ENCODE data around the gene B4GALNT4. TPM values are rescaled to one million over a fixed set of nuclear protein-coding genes. Genes with fewer than 3 reads are reported as not detected.
"Not testable (repeated sequence)": the region's sequence is repeated elsewhere in the genome, so short reads cannot be mapped to it uniquely, and the experiment has no call there.

The B4GALNT4 gene
- total RNA-seq, 2 donors from 2014 or later = 2.1 TPM; not detected in 1

- DNase-seq (no peak), ATAC-seq (no peak)
- Histone ChIP-seq H3K27me3 (no peaks in the 10 kb centered on the region), H3K36me3 (replicated peaks in 1 of 2; ENCODE audit: insufficient read depth in 1 of 2, low read depth in 2 of 2) (peaks cover 0 to 6% of the 10 kb centered on the region in 2 donors), H3K27ac (no peak overlapping the region), H3K9me3 (no peaks in the 10 kb centered on the region), H3K4me3 (no peak overlapping the region), H3K4me1 (peaks cover 24% of the 10 kb centered on the region)
- intact Hi-C loops (cut with DNase I) = no loop called here
- WGBS, 2 donors = 93 to 96% methylated on average over 11 to 20 of the region's 20 CpGs
- no peak for TF ChIP-seq CTCF (IDR thresholded peaks at IDR 0.05)
- TF ChIP-seq POLR2A (IDR thresholded peaks at IDR 0.05) = no peak
Observed at GRCh38 chr11:398826-399225, 29.5 kb downstream of the B4GALNT4 start.

GRCh38 chr11:399731-400211 lies 30.5 kb downstream of the B4GALNT4 start:
- peaks cover 0 to 6% of the 10 kb centered on the region in 2 donors for H3K36me3 ChIP-seq (replicated peaks in 1 of 2; ENCODE audit: insufficient read depth in 1 of 2, low read depth in 2 of 2)
- H3K4me3 ChIP-seq = no peak overlapping the region
- DNase-seq = no peak
- TF ChIP-seq POLR2A (IDR thresholded peaks at IDR 0.05) = no peak
- no peak for TF ChIP-seq CTCF (IDR thresholded peaks at IDR 0.05)
- intact Hi-C loops (cut with DNase I) = no loop called here
- ATAC-seq = no peak
- H3K27ac ChIP-seq = no peak overlapping the region
- H3K27me3 ChIP-seq = no peaks in the 10 kb centered on the region
- H3K9me3 ChIP-seq = no peaks in the 10 kb centered on the region
- H3K4me1 ChIP-seq = peaks cover 21% of the 10 kb centered on the region
- 91 to 94% methylated on average over 7 to 21 of the region's 21 CpGs for WGBS, 2 donors

- TF ChIP-seq CTCF (IDR thresholded peaks at IDR 0.05) (no peak), POLR2A (IDR thresholded peaks at IDR 0.05) (no peak)
- H3K27me3 ChIP-seq = no peaks in the 10 kb centered on the region
- no peak overlapping the region for H3K27ac ChIP-seq
- H3K9me3 ChIP-seq = no peaks in the 10 kb centered on the region
- no peak for DNase-seq
- peaks cover 16% of the 10 kb centered on the region for H3K4me1 ChIP-seq
- no peak for ATAC-seq
- WGBS, 2 donors = 73 to 97% methylated on average over 34 to 39 of the region's 50 CpGs
- no peak overlapping the region for H3K4me3 ChIP-seq
- H3K36me3 ChIP-seq (replicated peaks in 1 of 2; ENCODE audit: insufficient read depth in 1 of 2, low read depth in 2 of 2) = peaks cover 0 to 6% of the 10 kb centered on the region in 2 donors
- intact Hi-C loops (cut with DNase I) = no loop called here
Observed at GRCh38 chr11:400241-400689, 31.0 kb downstream of the B4GALNT4 start.

GRCh38 chr11:401196-401595 lies 31.9 kb downstream of the B4GALNT4 start:
- H3K4me3 ChIP-seq; H3K27ac ChIP-seq; intact Hi-C loops (cut with DNase I); H3K9me3 ChIP-seq; ATAC-seq; H3K36me3 ChIP-seq (replicated peaks in 1 of 2; ENCODE audit: insufficient read depth in 1 of 2, low read depth in 2 of 2); DNase-seq; H3K27me3 ChIP-seq: not testable (repeated sequence)
- H3K4me1 ChIP-seq = peaks cover 10% of the 10 kb centered on the region
- no CpG with 5 or more reads among the region's 52 CpGs for WGBS, 2 donors

GRCh38 chr11:403021-403760 lies 33.9 kb downstream of the B4GALNT4 start:
- TF ChIP-seq POLR2A (IDR thresholded peaks at IDR 0.05) (no peak), CTCF (IDR thresholded peaks at IDR 0.05) (no peak)
- intact Hi-C loops (cut with DNase I) = no loop called here
- ATAC-seq = no peak
- WGBS, 2 donors = 86 to 95% methylated on average over 24 to 37 of the region's 55 CpGs
- no peaks in the 10 kb centered on the region for H3K9me3 ChIP-seq
- peaks cover 0 to 6% of the 10 kb centered on the region in 2 donors for H3K36me3 ChIP-seq (replicated peaks in 1 of 2; ENCODE audit: insufficient read depth in 1 of 2, low read depth in 2 of 2)
- peaks cover 16% of the 10 kb centered on the region for H3K4me1 ChIP-seq
- DNase-seq = no peak
- no peaks in the 10 kb centered on the region for H3K27me3 ChIP-seq
- H3K27ac ChIP-seq = no peak overlapping the region
- H3K4me3 ChIP-seq = no peak overlapping the region
